HUES6 (cell line): ENCODE data around the gene PEPD.
"Not testable (repeated sequence)": the region's sequence is repeated elsewhere in the genome, so short reads cannot be mapped to it uniquely, and the experiment has no call there.

Experiments
- H3K27ac ChIP-seq: 2 replicates; pipeline ENCODE4 v1.7.0; 2013; ENCODE audit warnings: low read depth, mild to moderate bottlenecking, low read length, inconsistent platforms
- H3K27me3 ChIP-seq: 2 replicates; pipeline ENCODE4 v1.6.1; 2013; ENCODE audit warnings: low read length; ENCODE audit not compliant: control insufficient read depth, insufficient read depth
- H3K36me3 ChIP-seq: 2 replicates; pipeline ENCODE4 v1.6.1; 2013; ENCODE audit warnings: low read length; ENCODE audit not compliant: control insufficient read depth, insufficient read depth
- H3K4me1 ChIP-seq: 2 replicates; pipeline ENCODE4 v1.6.1; 2013; ENCODE audit warnings: low read length; ENCODE audit not compliant: control insufficient read depth, insufficient read depth
- H3K4me3 ChIP-seq: 2 replicates; pipeline ENCODE4 v1.5.1; 2013; ENCODE audit warnings: low read depth, low read length
- H3K9ac ChIP-seq: one replicate; pipeline ENCODE4 v1.6.1; 2013; ENCODE audit warnings: mild to moderate bottlenecking, low read length
- H3K9me3 ChIP-seq: 2 replicates; pipeline ENCODE4 v1.6.1; 2013; ENCODE audit warnings: low read depth, low read length; ENCODE audit not compliant: control insufficient read depth, insufficient read depth

PEPD gene

GRCh38 chr19:33497778-33498175 lies 23.8 kb downstream of the PEPD start:
- no peaks in the 10 kb centered on the region for H3K9me3 ChIP-seq
- no peak overlapping the region for H3K9ac ChIP-seq
- H3K4me3 ChIP-seq = no peak overlapping the region
- H3K36me3 ChIP-seq = peaks cover 22% of the 10 kb centered on the region
- H3K27me3 ChIP-seq = no peaks in the 10 kb centered on the region
- no peaks in the 10 kb centered on the region for H3K4me1 ChIP-seq
- H3K27ac ChIP-seq = no peak overlapping the region

- Histone ChIP-seq H3K4me3 (no peak overlapping the region), H3K9ac (no peak overlapping the region), H3K27me3 (no peaks in the 10 kb centered on the region), H3K9me3 (no peaks in the 10 kb centered on the region), H3K36me3 (peaks cover 22% of the 10 kb centered on the region), H3K4me1 (no peaks in the 10 kb centered on the region), H3K27ac (no peak overlapping the region)
These were observed 24.3 kb downstream of the PEPD start for GRCh38 chr19:33497131-33497777.

GRCh38 chr19:33496038-33496895 lies 25.3 kb downstream of the PEPD start:
- Histone ChIP-seq H3K4me1 (no peaks in the 10 kb centered on the region), H3K9ac (no peak overlapping the region), H3K4me3 (no peak overlapping the region), H3K27ac (no peak overlapping the region), H3K9me3 (no peaks in the 10 kb centered on the region), H3K36me3 (peaks cover 22% of the 10 kb centered on the region), H3K27me3 (no peaks in the 10 kb centered on the region)

GRCh38 chr19:33493401-33494275 lies 28.0 kb downstream of the PEPD start:
- Histone ChIP-seq H3K27ac (no peak overlapping the region), H3K9me3 (no peaks in the 10 kb centered on the region), H3K9ac (no peak overlapping the region), H3K36me3 (peaks cover 6% of the 10 kb centered on the region; the same call in 1 of the 2 replicates), H3K4me1 (no peaks in the 10 kb centered on the region), H3K4me3 (no peak overlapping the region), H3K27me3 (no peaks in the 10 kb centered on the region)

- no peaks in the 10 kb centered on the region for H3K27me3 ChIP-seq
- no peaks in the 10 kb centered on the region for H3K4me1 ChIP-seq
- H3K9ac ChIP-seq = no peak overlapping the region
- peaks cover 6% of the 10 kb centered on the region; the same call in 1 of the 2 replicates for H3K36me3 ChIP-seq
- H3K9me3 ChIP-seq = no peaks in the 10 kb centered on the region
- no peak overlapping the region for H3K4me3 ChIP-seq
- H3K27ac ChIP-seq = no peak overlapping the region
These were observed 28.6 kb downstream of the PEPD start for GRCh38 chr19:33492951-33493350.

GRCh38 chr19:33492090-33492489 lies 29.5 kb downstream of the PEPD start:
- Histone ChIP-seq H3K9me3 (no peaks in the 10 kb centered on the region), H3K9ac (no peak overlapping the region), H3K36me3 (peaks cover 2% of the 10 kb centered on the region; the same call in 1 of the 2 replicates), H3K27me3 (no peaks in the 10 kb centered on the region), H3K4me1 (no peaks in the 10 kb centered on the region), H3K27ac (no peak overlapping the region), H3K4me3 (no peak overlapping the region)

GRCh38 chr19:33490596-33490995 lies 31.0 kb downstream of the PEPD start:
- H3K36me3 ChIP-seq, H3K4me3 ChIP-seq, H3K9me3 ChIP-seq, H3K4me1 ChIP-seq, H3K27me3 ChIP-seq, H3K9ac ChIP-seq, H3K27ac ChIP-seq: not testable (repeated sequence)

GRCh38 chr19:33490041-33490451 lies 31.5 kb downstream of the PEPD start:
- Histone ChIP-seq H3K27ac (no peak overlapping the region), H3K27me3 (no peaks in the 10 kb centered on the region), H3K9ac (no peak overlapping the region), H3K9me3 (no peaks in the 10 kb centered on the region), H3K4me3 (no peak overlapping the region), H3K4me1 (no peaks in the 10 kb centered on the region), H3K36me3 (no peaks in the 10 kb centered on the region)

DNA sequence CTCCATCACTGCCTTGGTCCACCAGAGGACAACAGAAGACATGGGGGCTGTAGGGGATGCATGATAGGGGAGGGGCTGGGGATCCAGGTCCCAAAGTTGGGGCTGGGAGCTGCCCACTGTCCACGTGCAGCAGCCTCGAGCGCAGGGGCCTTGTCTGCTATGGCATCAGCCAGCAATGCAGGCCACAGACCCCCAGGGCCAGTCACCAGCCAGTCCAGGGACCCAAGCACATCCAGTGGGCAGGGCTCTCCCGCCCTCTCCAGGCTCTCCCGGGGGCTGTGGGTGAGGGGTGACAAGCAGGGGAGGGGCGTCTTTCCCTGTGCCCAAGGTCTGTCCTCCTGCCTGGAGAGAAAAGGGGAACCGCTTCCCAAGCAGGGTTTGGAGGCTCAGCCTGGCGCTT lies 32.8 kb downstream of the PEPD start:
- H3K4me1 ChIP-seq = no peaks in the 10 kb centered on the region
- H3K27ac ChIP-seq = no peak overlapping the region
- H3K27me3 ChIP-seq = no peaks in the 10 kb centered on the region
- H3K9ac ChIP-seq = no peak overlapping the region
- H3K36me3 ChIP-seq = no peaks in the 10 kb centered on the region
- no peak overlapping the region for H3K4me3 ChIP-seq
- H3K9me3 ChIP-seq = no peaks in the 10 kb centered on the region

- no peaks in the 10 kb centered on the region for H3K4me1 ChIP-seq
- H3K9ac ChIP-seq = no peak overlapping the region
- H3K4me3 ChIP-seq = no peak overlapping the region
- no peak overlapping the region for H3K27ac ChIP-seq
- H3K36me3 ChIP-seq = no peaks in the 10 kb centered on the region
- no peaks in the 10 kb centered on the region for H3K9me3 ChIP-seq
- H3K27me3 ChIP-seq = no peaks in the 10 kb centered on the region
These were observed 33.4 kb downstream of the PEPD start for GRCh38 chr19:33487901-33488800.
